HepG2 (cell line): ENCODE data around the gene OLAH. TPM values are rescaled to one million over a fixed set of nuclear protein-coding genes. Genes with fewer than 3 reads are reported as not detected.

ENCODE experiments used
- FOSL1 ChIP-seq: sonication (generic); formaldehyde crosslinking; IDR thresholded peaks from 2 replicates; pipeline ENCODE4 v1.9.0; 2021; ENCODE audit warnings: missing genetic modification reagents, borderline replicate concordance
- FOSL2 ChIP-seq: sonication (generic); formaldehyde crosslinking; IDR thresholded peaks from 2 replicates; pipeline ENCODE4 v1.4.0; 2020; ENCODE audit warnings: missing genetic modification reagents
- MIXL1 ChIP-seq: IDR thresholded peaks from 2 replicates; pipeline ENCODE4 v1.6.1; 2016
- NFKBIZ ChIP-seq: IDR thresholded peaks from 2 replicates; pipeline ENCODE4 v1.6.1; 2018; ENCODE audit warnings: missing genetic modification reagents, missing compliant biosample characterization
- SALL2 ChIP-seq: sonication (generic); formaldehyde crosslinking; IDR thresholded peaks from 2 replicates; pipeline ENCODE4 v1.8.1; 2023; ENCODE audit warnings: mild to moderate bottlenecking, missing genetic modification reagents, inconsistent platforms
- SP140L ChIP-seq: sonication (generic); formaldehyde crosslinking; IDR thresholded peaks from 2 replicates; pipeline ENCODE4 v1.4.0; 2020; ENCODE audit warnings: missing genetic modification reagents, borderline replicate concordance
- ZFP36L1 ChIP-seq: sonication (generic); formaldehyde crosslinking; IDR thresholded peaks from 2 replicates; pipeline ENCODE4 v1.8.0; 2022; ENCODE audit warnings: mild to moderate bottlenecking, missing genetic modification reagents, moderate library complexity
- ZNF138 ChIP-seq: sonication (generic); formaldehyde crosslinking; IDR thresholded peaks from 2 replicates; pipeline ENCODE4 v1.5.0; 2020; ENCODE audit warnings: mild to moderate bottlenecking, low read depth, missing genetic modification reagents
- ZNF207 ChIP-seq: fragments of 450-650 bp; IDR thresholded peaks from 2 replicates; pipeline ENCODE4 v1.6.1; 2016; ENCODE audit warnings: antibody characterized with exemption, borderline replicate concordance
- ZNF563 ChIP-seq: sonication (generic); formaldehyde crosslinking; IDR thresholded peaks from 2 replicates; pipeline ENCODE4 v1.8.0; 2022; ENCODE audit warnings: mild to moderate bottlenecking, moderate library complexity, missing genetic modification reagents
- ZNF569 ChIP-seq: sonication (generic); formaldehyde crosslinking; IDR thresholded peaks from 2 replicates; pipeline ENCODE4 v1.5.0; 2020; ENCODE audit warnings: mild to moderate bottlenecking, missing genetic modification reagents, moderate library complexity, borderline replicate concordance
- ZSCAN29 ChIP-seq: sonication (generic); formaldehyde crosslinking; conservative IDR thresholded peaks from 2 replicates; pipeline ENCODE4 v1.4.0; 2020; ENCODE audit warnings: mild to moderate bottlenecking, missing genetic modification reagents
- polyA plus RNA-seq, 8 experiments: library from polyadenylated mRNA; depleted of rRNA in 3 of 8; stranded (reverse) in 7 of 8; unstranded in 1 of 8; fragments of >200 nt; fragmentation: Illumina TruSeq in 4 of 8; extraction: Trizol in 4 of 8; gene quantifications; 2 replicates each; pipeline versions ENCODE4 v1.2.1 to v1.2.3, GENCODE V29; 2011 to 2016; ENCODE audit warnings: low read depth in 4 of 8, missing spikeins in 1 of 8, mixed read lengths in 1 of 8; ENCODE audit not compliant: insufficient read depth in 1 of 8
- total RNA-seq, 5 experiments: library from RNA; depleted of rRNA; stranded (reverse); fragments of >200 nt; fragmentation: Illumina TruSeq; extraction: Trizol; gene quantifications; 2 replicates each; pipeline ENCODE4 v1.2.3, GENCODE V29; 2016; ENCODE audit warnings: low read depth in 1 of 5
- TF ChIP-seq, protein P1 (sequence below): IDR thresholded peaks from 2 replicates; pipeline ENCODE4 v1.6.1; 2016; ENCODE audit warnings: mild to moderate bottlenecking
- TF ChIP-seq, protein P2 (sequence below): IDR thresholded peaks from 2 replicates; pipeline ENCODE4 v1.6.1; 2012; ENCODE audit warnings: low read length, improper control_type of control experiment
- TF ChIP-seq, protein P3 (sequence below): sonication (generic); formaldehyde crosslinking; IDR thresholded peaks from 2 replicates; pipeline ENCODE4 v1.4.0; 2020; ENCODE audit warnings: missing genetic modification reagents
- TF ChIP-seq, protein P4 (sequence below): sonication (generic); formaldehyde crosslinking; IDR thresholded peaks from 2 replicates; pipeline ENCODE4 v1.4.0; 2020; ENCODE audit warnings: low read depth, missing genetic modification reagents
- TF ChIP-seq, protein P5 (sequence below): sonication (generic); formaldehyde crosslinking; IDR thresholded peaks from 2 replicates; pipeline ENCODE4 v1.4.0; 2020; ENCODE audit warnings: missing genetic modification reagents, borderline replicate concordance

The OLAH gene
- total and polyA plus RNA-seq, 2 of the 13 experiments (the other 11 are each of a cell fraction or from before 2014, with no cell fraction given), result 0.13 TPM; not detected in 1

DNA sequence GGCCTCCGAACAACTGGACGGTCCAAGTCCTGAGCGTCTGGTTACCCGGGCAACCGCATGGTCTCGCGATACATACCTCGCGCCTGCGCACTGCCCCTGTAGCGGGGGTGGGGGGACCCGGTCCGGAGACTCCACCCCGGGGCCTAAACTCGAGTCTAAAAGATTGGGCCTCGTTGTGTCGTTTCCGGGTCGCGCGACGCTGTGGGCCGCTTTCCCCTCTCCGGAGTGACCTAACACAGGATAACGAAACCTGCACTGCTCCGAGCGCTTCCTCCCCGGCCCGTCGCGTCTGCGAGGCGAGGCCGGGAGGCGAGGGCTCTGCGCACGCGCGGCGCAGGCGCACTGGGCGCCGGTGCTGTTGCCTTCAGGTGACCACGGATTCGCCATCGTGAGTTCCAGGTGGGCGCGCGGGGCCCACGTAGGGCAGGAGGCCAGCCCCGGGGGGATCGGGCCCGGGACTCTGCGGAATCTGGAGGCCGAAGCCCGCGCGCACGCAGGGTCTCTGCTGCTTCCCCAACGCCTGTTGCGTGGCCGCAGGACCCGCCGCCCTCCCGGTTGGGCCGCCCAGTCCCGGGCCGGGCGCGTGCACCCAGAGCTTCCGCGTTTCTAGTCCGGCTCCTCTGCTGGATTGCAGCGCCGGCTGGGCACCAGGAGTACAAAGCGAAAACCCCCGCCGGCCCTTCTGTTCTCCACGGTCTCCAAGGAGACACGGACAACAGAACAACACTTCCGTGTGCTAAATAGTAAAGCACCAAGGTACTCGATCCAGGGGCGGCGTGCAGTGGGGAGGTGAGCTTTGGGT, 53.5 kb downstream of the OLAH start, which contains the start of gene RPP38 (continued):
- TF ChIP-seq ZNF569 (CRISPR knock-in tag) (peak; percentile 27; the same call in 1 of the 2 replicates), ZSCAN29 (CRISPR knock-in tag) (no peak), ZNF138 (peak; percentile 92), NFKBIZ (CRISPR knock-in tag) (peak; percentile 57; the same call in 1 of the 2 replicates), FOSL2 (no peak; the same call in 1 of the 2 replicates), ZNF207 (no peak), FOSL1 (CRISPR knock-in tag) (no peak), MIXL1 (CRISPR knock-in tag) (peak; percentile 15; the same call in 1 of the 2 replicates), ZFP36L1 (no peak), ZNF563 (CRISPR knock-in tag) (peak; percentile 94), SALL2 (peak; percentile 44; the same call in 1 of the 2 replicates), SP140L (CRISPR knock-in tag) (no peak)
- TF ChIP-seq, protein P1, sequence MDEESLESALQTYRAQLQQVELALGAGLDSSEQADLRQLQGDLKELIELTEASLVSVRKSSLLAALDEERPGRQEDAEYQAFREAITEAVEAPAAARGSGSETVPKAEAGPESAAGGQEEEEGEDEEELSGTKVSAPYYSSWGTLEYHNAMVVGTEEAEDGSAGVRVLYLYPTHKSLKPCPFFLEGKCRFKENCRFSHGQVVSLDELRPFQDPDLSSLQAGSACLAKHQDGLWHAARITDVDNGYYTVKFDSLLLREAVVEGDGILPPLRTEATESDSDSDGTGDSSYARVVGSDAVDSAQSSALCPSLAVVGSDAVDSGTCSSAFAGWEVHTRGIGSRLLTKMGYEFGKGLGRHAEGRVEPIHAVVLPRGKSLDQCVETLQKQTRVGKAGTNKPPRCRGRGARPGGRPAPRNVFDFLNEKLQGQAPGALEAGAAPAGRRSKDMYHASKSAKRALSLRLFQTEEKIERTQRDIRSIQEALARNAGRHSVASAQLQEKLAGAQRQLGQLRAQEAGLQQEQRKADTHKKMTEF (CRISPR knock-in tag), result peak; percentile 96
- TF ChIP-seq, protein P2, sequence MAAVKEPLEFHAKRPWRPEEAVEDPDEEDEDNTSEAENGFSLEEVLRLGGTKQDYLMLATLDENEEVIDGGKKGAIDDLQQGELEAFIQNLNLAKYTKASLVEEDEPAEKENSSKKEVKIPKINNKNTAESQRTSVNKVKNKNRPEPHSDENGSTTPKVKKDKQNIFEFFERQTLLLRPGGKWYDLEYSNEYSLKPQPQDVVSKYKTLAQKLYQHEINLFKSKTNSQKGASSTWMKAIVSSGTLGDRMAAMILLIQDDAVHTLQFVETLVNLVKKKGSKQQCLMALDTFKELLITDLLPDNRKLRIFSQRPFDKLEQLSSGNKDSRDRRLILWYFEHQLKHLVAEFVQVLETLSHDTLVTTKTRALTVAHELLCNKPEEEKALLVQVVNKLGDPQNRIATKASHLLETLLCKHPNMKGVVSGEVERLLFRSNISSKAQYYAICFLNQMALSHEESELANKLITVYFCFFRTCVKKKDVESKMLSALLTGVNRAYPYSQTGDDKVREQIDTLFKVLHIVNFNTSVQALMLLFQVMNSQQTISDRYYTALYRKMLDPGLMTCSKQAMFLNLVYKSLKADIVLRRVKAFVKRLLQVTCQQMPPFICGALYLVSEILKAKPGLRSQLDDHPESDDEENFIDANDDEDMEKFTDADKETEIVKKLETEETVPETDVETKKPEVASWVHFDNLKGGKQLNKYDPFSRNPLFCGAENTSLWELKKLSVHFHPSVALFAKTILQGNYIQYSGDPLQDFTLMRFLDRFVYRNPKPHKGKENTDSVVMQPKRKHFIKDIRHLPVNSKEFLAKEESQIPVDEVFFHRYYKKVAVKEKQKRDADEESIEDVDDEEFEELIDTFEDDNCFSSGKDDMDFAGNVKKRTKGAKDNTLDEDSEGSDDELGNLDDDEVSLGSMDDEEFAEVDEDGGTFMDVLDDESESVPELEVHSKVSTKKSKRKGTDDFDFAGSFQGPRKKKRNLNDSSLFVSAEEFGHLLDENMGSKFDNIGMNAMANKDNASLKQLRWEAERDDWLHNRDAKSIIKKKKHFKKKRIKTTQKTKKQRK, result no peak
- TF ChIP-seq, protein P3, sequence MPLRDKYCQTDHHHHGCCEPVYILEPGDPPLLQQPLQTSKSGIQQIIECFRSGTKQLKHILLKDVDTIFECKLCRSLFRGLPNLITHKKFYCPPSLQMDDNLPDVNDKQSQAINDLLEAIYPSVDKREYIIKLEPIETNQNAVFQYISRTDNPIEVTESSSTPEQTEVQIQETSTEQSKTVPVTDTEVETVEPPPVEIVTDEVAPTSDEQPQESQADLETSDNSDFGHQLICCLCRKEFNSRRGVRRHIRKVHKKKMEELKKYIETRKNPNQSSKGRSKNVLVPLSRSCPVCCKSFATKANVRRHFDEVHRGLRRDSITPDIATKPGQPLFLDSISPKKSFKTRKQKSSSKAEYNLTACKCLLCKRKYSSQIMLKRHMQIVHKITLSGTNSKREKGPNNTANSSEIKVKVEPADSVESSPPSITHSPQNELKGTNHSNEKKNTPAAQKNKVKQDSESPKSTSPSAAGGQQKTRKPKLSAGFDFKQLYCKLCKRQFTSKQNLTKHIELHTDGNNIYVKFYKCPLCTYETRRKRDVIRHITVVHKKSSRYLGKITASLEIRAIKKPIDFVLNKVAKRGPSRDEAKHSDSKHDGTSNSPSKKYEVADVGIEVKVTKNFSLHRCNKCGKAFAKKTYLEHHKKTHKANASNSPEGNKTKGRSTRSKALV, result peak; percentile 91
- TF ChIP-seq, protein P4, sequence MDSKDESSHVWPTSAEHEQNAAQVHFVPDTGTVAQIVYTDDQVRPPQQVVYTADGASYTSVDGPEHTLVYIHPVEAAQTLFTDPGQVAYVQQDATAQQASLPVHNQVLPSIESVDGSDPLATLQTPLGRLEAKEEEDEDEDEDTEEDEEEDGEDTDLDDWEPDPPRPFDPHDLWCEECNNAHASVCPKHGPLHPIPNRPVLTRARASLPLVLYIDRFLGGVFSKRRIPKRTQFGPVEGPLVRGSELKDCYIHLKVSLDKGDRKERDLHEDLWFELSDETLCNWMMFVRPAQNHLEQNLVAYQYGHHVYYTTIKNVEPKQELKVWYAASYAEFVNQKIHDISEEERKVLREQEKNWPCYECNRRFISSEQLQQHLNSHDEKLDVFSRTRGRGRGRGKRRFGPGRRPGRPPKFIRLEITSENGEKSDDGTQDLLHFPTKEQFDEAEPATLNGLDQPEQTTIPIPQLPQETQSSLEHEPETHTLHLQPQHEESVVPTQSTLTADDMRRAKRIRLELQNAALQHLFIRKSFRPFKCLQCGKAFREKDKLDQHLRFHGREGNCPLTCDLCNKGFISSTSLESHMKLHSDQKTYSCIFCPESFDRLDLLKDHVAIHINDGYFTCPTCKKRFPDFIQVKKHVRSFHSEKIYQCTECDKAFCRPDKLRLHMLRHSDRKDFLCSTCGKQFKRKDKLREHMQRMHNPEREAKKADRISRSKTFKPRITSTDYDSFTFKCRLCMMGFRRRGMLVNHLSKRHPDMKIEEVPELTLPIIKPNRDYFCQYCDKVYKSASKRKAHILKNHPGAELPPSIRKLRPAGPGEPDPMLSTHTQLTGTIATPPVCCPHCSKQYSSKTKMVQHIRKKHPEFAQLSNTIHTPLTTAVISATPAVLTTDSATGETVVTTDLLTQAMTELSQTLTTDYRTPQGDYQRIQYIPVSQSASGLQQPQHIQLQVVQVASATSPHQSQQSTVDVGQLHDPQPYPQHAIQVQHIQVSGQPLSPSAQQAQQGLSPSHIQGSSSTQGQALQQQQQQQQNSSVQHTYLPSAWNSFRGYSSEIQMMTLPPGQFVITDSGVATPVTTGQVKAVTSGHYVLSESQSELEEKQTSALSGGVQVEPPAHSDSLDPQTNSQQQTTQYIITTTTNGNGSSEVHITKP (CRISPR knock-in tag), result no peak; the same call in 1 of the 2 replicates
- TF ChIP-seq, protein P5, sequence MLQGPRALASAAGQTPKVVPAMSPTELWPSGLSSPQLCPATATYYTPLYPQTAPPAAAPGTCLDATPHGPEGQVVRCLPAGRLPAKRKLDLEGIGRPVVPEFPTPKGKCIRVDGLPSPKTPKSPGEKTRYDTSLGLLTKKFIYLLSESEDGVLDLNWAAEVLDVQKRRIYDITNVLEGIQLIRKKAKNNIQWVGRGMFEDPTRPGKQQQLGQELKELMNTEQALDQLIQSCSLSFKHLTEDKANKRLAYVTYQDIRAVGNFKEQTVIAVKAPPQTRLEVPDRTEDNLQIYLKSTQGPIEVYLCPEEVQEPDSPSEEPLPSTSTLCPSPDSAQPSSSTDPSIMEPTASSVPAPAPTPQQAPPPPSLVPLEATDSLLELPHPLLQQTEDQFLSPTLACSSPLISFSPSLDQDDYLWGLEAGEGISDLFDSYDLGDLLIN, result 0 out of 2 replicates have a peak, but pooled peaks have one; percentile 48
